GM19238 (cell line): ENCODE results near the gene SELENOO.

Source experiments
- DNase-seq: peaks from one replicate; pipeline ENCODE4 v3.0.0; 2011; ENCODE audit warnings: low spot score; ENCODE audit not compliant: insufficient read length

Gene SELENOO

GRCh38 chr22:50171965-50172421 lies 28.8 kb upstream of the SELENOO start:
- DNase-seq, result no peak

DNA sequence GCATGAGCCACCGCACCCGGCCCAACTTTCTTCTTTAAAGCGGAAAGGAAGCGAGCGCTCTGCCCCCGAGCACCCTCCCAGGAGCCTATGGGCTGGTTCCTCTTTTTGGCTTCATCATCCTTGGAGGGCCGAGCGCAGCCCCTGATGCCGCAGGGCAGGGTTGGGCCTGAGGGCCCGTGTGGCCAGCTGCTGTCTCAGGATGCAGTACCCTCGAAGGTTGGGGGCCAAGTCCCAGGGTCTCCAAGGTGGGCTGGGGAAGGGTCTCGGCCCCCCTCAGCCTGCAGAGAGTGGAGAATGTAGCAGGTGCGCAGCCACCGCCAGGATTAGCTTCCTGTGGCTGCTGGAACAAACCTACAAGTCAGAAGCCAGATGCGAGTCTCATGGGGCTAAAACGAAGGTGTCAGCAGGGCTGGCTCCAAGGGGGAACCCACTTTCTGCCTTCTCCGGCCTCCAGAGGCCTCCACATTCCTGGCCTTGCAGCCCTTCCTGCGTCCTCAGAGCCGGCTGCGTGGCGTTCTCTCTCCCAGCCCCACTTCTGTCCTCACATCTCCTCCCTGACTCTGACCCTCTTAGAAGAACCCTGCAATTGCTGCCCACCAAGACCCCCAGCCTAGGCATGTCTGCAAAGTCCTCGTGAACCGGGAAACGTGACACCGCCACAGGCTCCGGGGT lies 27.4 kb upstream of the SELENOO start:
- DNase-seq, result peak; percentile 77

DNA sequence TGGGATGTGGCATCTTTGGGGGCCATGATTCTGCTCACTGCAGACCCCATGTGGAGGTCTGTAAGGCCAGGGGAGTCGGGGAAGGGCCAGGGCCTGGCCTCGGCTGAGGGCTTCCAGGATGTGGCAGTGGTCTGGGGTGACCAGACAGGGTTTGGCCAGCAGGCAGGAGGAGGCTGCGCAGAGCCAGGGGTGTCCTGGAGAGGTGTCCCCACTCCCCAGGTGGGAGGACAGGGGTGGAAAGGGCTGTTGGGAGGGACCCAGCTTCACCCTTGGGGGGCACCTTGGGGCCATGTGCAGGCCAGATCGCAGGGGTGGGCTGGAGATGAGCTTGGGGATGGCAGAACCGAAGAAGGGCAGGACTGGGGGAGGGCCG lies 26.8 kb upstream of the SELENOO start:
- DNase-seq, result no peak

GRCh38 chr22:50174382-50175190 lies 26.2 kb upstream of the SELENOO start:
- no peak for DNase-seq

DNA sequence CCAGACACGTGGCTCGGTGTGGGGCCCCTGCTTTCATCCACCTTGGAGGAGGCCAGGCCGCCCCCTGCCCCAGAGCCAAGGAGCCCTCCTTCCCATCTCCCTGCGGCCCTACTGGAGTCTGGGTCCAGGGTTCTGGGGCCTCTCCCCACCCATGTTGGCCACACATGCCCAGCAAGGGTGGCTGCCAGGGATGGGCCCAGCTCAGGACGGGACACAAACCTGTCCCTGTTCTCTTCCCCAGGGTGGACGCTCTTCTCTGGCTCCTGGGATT lies 25.7 kb upstream of the SELENOO start:
- DNase-seq, result no peak

- no peak for DNase-seq
Measured at GRCh38 chr22:50175921-50176849, 24.6 kb upstream of the SELENOO start.

DNA sequence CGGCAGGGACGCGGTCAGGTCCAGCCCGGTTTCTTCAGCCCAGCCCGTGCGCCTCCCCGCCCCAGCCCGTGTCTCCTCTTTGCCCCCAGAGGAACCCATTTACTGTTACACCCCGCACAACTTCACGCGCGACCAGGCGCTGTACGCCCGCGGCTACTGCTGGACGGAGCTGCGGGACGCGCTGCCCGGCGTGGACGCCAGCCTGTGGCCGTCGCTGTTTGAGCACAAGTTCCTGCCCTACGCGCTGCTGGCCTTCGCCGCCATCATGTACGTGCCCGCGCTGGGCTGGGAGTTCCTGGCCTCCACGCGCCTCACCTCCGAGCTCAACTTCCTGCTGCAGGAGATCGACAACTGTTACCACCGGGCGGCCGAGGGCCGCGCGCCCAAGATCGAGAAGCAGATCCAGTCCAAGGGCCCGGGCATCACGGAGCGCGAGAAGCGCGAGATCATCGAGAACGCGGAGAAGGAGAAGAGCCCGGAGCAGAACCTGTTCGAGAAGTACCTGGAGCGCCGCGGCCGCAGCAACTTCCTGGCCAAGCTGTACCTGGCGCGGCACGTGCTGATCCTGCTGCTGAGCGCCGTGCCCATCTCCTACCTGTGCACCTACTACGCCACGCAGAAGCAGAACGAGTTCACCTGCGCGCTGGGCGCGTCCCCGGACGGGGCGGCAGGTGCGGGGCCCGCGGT lies 23.8 kb upstream of the SELENOO start:
- DNase-seq, result no peak

DNA sequence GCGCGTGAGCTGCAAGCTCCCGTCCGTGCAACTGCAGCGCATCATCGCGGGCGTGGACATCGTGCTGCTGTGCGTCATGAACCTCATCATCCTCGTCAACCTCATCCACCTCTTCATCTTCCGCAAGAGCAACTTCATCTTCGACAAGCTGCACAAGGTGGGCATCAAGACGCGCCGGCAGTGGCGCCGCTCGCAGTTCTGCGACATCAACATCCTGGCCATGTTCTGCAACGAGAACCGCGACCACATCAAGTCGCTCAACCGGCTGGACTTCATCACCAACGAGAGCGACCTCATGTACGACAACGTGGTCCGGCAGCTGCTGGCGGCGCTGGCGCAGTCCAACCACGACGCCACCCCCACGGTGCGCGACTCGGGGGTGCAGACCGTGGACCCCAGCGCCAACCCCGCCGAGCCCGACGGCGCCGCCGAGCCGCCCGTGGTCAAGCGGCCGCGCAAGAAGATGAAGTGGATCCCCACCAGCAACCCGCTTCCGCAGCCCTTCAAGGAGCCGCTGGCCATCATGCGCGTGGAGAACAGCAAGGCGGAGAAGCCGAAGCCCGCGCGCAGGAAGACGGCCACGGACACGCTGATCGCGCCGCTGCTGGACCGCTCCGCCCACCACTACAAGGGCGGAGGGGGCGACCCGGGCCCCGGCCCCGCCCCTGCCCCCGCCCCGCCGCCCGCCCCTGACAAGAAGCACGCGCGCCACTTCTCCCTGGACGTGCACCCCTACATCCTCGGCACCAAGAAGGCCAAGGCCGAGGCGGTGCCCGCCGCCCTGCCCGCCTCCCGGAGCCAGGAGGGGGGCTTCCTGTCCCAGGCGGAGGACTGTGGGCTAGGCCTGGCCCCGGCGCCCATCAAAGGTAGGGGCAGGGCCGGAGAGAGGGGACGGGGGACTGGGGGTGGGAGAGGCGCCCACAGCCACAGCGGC lies 23.0 kb upstream of the SELENOO start:
- DNase-seq, result no peak

DNA sequence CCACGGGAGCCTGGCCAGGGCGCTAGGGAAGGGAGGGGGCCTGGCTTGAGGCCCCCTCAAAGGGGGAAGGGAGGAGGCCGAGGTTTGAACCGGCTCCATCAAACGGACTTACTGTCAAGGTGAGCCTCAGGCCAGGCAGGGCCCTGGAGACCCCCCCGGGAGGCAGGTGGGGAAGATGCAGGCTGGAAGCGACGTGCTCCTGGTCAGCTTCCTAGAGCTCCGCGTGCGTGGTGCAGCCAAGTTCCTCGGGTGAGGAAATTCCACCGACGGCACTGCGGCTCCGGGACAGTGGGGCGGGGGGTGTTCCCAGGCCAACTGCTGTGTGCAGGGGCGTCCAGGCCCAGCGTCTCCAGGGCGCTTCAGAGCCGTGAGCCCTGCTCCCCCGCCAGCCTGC lies 22.3 kb upstream of the SELENOO start:
- no peak for DNase-seq

DNA sequence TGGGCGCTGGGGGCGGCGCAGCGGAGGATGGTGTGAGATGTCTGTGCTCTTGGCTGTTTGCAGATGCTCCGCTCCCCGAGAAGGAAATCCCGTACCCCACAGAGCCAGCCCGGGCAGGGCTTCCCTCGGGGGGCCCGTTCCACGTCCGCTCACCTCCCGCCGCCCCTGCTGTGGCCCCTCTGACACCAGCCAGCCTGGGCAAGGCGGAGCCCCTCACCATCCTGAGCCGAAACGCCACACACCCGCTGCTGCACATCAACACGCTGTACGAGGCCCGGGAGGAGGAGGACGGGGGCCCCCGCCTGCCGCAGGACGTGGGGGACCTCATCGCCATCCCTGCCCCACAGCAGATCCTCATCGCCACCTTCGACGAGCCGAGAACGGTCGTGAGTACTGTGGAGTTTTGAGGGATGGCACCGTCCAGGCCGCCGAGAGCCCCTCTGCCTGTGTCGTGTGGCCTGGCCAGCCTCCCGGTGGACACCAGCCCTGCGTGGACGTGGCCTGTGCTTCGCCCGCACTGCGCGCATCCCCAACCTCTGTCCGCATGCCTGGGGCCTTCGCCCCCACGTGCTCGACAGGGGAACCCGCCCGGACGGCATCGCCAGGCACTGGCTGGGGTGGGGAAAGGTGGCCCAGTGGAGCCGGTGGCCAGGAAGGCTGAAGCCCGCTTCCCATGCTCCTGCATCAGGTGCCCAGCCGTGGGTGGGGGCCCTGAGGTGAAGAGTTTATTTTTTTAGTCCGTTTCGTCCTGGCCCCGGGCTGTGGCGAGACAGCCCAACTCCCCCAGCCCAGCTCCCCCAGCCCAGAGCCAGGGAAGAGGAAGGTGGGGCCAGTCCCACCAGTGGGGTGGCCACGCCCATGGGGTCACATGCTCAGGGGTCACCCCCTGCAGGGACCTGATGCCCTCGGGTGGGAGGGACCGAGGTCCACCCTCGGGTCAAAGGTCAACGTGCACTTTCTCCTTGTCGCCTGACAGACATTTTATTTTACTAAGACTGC lies 21.6 kb upstream of the SELENOO start:
- DNase-seq, result no peak

- no peak for DNase-seq
Measured at GRCh38 chr22:50179937-50180726, 20.7 kb upstream of the SELENOO start.

DNA sequence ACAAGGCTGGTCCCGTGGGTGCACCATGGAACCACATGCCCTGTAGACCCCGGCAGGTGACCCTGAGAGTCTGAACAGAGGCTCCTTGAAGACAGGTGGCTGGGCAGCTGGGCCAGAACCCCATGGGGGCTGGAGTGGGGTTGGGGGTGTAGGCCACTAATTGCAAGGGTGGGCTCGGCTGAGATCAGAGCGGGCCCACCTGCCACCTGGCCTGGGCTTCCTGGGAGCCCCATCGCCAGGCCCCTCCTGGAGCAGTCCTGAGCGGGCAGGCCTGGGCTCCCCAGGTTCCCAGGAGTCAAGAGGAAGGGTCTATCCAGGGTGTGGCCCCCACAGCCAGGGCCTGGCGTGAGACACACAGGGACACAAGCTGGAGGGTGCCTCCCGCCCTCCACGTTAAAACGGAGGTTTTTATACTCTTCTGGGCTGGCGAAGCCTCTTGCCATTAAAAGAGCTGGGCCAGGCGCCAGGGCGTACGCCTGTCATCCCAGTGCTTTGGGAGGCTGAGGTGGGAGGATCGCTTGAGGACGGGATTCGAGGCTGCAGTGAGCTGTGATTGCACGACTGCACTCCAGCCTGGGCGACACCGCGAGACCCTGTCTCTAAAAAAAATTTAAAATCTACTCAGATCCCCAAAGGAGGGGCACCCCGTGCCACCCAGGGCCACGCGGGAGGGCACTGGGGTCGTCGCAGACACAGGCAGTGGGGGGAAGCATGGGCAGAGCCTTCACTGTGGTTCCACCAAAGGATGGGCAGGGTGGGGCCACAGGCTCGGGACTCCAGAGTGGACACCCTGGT lies 19.9 kb upstream of the SELENOO start:
- DNase-seq, result no peak

- no peak for DNase-seq
Measured at GRCh38 chr22:50182176-50183081, 18.4 kb upstream of the SELENOO start.

DNA sequence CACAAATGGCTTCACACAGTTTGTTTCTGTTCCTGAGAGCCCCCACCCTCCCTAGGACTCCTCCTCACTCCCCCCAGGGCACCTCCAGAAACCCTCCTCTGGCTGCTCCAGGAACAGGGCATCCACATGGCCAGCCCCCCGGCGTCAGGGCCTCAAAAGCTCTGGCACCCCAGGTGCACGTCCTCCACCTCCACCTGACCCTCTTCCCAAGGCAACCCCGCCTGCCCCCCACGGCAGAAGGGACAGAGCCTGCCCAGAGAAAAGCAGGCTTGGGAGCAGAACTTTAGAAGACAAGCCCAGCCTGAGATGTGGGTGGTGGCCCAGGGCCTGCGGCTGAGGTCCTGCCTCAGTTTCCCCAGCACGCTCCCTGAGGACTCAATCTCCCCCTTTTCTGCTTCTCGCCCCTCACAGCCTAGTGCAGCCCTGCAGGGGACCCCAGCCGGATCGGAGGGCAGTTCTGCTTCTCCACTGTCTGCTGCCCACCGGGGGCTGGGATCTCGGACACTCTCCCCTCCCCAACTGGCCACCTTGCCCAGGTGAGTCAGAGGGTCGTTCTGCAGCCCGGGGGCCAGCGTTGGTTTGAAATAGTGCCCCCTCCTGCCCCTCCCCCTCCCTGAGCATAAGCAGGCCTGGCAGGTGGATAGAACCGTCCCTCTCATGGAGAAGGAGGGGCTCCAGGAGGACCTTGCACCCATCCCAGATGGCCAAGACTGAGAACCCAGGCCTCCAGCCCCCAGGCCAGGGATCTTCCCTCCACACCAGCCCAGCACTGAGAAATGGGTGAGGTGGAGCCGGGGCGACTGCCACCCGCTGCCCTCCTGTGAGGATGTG lies 17.5 kb upstream of the SELENOO start:
- no peak for DNase-seq

- no peak for DNase-seq
Measured at GRCh38 chr22:50184004-50184901, 16.6 kb upstream of the SELENOO start.
